LNCaP clone FGC (cell line): Measurements from ENCODE around the gene ATR.
A peak's percentile ranks its signal among the peaks of the same experiment; 100 is the strongest.
"Not testable (repeated sequence)": the region's sequence is repeated elsewhere in the genome, so short reads cannot be mapped to it uniquely, and the experiment has no call there.

Experiments used
- DNase-seq: peaks from one replicate; pipeline ENCODE4 v3.0.0-alpha.2; 2011; ENCODE audit warnings: low read depth
- H3K4me3 ChIP-seq: 2 replicates; pipeline ENCODE4 v1.5.1; 2011; ENCODE audit warnings: mild to moderate bottlenecking, low read depth, low read length, control low read depth
- TF ChIP-seq, protein P1 (sequence below): IDR thresholded peaks from 2 replicates; pipeline ENCODE4 v1.5.1; 2012; ENCODE audit warnings: mild to moderate bottlenecking; ENCODE audit not compliant: control insufficient read depth, insufficient read depth; ENCODE audit errors: extremely low read depth

ATR gene

DNA sequence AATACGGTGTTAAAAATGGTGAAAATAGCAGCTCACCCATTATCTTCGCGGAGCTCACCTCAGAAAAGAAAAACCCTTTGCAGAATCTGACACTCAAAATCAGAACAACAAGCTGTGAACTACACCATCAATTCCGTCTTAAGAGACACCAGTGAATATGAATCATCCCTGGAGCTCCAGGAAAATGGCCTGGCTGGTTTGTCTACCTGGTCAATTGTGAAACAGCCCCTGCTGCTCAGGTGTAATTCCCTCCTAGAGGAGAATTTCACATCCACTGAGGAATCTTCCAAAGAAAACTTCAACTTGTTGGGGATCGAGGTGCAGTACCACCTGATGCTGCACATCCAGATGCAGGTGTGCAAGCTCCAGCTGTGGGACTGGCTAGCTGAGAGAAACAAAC is 127.7 kb downstream of the ATR start:
- no peak overlapping the region for H3K4me3 ChIP-seq
- DNase-seq = no peak
- TF ChIP-seq, protein P1, sequence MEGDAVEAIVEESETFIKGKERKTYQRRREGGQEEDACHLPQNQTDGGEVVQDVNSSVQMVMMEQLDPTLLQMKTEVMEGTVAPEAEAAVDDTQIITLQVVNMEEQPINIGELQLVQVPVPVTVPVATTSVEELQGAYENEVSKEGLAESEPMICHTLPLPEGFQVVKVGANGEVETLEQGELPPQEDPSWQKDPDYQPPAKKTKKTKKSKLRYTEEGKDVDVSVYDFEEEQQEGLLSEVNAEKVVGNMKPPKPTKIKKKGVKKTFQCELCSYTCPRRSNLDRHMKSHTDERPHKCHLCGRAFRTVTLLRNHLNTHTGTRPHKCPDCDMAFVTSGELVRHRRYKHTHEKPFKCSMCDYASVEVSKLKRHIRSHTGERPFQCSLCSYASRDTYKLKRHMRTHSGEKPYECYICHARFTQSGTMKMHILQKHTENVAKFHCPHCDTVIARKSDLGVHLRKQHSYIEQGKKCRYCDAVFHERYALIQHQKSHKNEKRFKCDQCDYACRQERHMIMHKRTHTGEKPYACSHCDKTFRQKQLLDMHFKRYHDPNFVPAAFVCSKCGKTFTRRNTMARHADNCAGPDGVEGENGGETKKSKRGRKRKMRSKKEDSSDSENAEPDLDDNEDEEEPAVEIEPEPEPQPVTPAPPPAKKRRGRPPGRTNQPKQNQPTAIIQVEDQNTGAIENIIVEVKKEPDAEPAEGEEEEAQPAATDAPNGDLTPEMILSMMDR = no peak

- no peak for DNase-seq
- no peak overlapping the region for H3K4me3 ChIP-seq
- TF ChIP-seq, protein P1 = no peak
Measured at GRCh38 chr3:142450189-142450588, 128.3 kb downstream of the ATR start.

- peak within 1 kb of the TSS; percentile 82 for H3K4me3 ChIP-seq
- TF ChIP-seq, protein P1 = no peak
- peak; percentile 69 for DNase-seq
Measured at GRCh38 chr3:142447852-142448823, 130.4 kb downstream of the ATR start, which contains the start of gene XRN1. Gene XRN1, minus strand, starts transcription at chr3:142448037. Its CDS starts 93 bp downstream, at chr3:142447944.

- TF ChIP-seq, protein P1 = no peak
- DNase-seq = peak; percentile 13
- peak overlapping the region; percentile 82 for H3K4me3 ChIP-seq
Measured at GRCh38 chr3:142447301-142447851, 131.2 kb downstream of the ATR start.

DNA sequence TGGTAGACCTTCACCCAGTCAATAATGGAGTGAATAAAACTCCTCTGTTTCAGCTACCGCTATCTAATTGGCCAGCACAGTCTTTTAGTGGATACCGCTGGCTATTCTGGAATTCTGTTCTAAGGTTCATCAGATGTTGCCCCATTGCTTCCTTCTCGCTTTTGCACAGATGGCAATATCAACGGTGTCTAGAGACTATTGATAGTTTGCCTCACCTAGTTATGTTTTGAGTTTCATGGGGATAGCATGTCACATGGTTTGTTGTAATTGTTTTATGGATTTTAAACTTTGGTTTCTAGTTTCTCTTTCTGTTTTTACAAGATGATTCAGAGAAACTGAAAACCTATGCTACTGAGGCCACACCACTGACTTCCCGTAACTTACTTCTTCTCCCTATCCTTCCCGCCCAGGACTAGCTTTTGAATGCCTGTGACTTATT is 132.7 kb downstream of the ATR start:
- TF ChIP-seq, protein P1 = no peak
- no peak overlapping the region for H3K4me3 ChIP-seq
- no peak for DNase-seq

GRCh38 chr3:142444343-142444742 is 134.2 kb downstream of the ATR start:
- DNase-seq = no peak
- TF ChIP-seq, protein P1 = no peak
- no peak overlapping the region for H3K4me3 ChIP-seq

GRCh38 chr3:142443060-142443459 is 135.5 kb downstream of the ATR start:
- DNase-seq, H3K4me3 ChIP-seq: not testable (repeated sequence)

DNA sequence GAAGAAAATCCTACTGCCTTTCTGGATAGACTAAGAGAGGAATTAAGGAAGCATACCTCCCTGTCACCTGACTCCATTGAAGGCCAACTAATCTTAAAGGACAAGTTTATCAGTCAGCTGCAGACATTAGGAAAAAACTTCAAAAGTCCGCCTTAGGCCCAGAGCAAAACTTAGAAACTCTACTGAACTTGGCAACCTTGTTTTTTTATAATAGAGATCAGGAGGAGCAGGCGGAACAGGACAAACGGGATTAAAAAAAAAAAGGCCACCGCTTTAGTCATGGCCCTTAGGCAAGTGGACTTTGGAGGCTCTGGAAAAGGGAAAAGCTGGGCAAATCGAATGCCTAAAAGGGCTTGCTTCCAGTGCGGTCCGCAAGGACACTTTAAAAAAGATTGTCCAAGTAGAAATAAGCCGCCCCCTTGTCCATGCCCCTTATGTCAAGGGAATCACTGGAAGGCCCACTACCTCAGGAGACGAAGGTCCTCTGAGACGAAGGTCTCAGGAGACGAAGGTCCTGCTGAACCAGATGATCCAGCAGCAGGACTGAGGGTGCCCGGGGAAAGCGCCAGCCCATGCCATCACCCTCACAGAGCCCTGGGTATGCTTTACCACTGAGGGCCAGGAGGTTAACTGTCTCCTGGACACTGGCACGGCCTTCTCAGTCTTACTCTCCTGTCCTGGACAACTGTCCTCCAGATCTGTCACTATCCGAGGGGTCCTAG is 138.9 kb downstream of the ATR start:
- 0 out of 2 replicates have a peak overlapping the region, but pooled peaks have one; percentile 9 for H3K4me3 ChIP-seq
- peak; percentile 50 for DNase-seq

- not testable (repeated sequence) for DNase-seq
Measured at GRCh38 chr3:142438096-142438495, 140.4 kb downstream of the ATR start.

More at GRCh38 chr3:142438096-142438495, 140.4 kb downstream of the ATR start:
- not testable (repeated sequence) for H3K4me3 ChIP-seq
